ENCODE measurements around the gene YIPF6.

- TF ChIP-seq CTCF (optimal IDR thresholded peaks at IDR 0.05 in 1 of 3, IDR thresholded peaks at IDR 0.05 in 1 of 3, conservative IDR thresholded peaks at IDR 0.05 in 1 of 3; ENCODE audit: extremely low read depth in 1 of 3, insufficient read depth in 2 of 3, low read length in 3 of 3) (no peak), EZH2 (IDR thresholded peaks at IDR 0.05; ENCODE audit: low read length) (no peak)
These were observed 51.3 kb downstream of the YIPF6 start for GRCh38 chrX:68550193-68550592.
